HG03108 (cell line): ENCODE results near the gene CNTN4.

ENCODE experiments used
- ATAC-seq: cut with Tn5 transposase; IDR thresholded peaks from one replicate; pipeline ENCODE4 v1.9.1; 2021; ENCODE audit warnings: moderate library complexity; ENCODE audit not compliant: unreplicated experiment

Gene CNTN4

GRCh38 chr3:2148561-2149340, 50.1 kb downstream of the CNTN4 start:
- no peak for ATAC-seq

GRCh38 chr3:2153053-2153452, 54.4 kb downstream of the CNTN4 start:
- ATAC-seq, result no peak

GRCh38 chr3:2153547-2153946, 54.9 kb downstream of the CNTN4 start:
- ATAC-seq, result no peak

- no peak for ATAC-seq
Measured at GRCh38 chr3:2154621-2155020, 56.0 kb downstream of the CNTN4 start.

DNA sequence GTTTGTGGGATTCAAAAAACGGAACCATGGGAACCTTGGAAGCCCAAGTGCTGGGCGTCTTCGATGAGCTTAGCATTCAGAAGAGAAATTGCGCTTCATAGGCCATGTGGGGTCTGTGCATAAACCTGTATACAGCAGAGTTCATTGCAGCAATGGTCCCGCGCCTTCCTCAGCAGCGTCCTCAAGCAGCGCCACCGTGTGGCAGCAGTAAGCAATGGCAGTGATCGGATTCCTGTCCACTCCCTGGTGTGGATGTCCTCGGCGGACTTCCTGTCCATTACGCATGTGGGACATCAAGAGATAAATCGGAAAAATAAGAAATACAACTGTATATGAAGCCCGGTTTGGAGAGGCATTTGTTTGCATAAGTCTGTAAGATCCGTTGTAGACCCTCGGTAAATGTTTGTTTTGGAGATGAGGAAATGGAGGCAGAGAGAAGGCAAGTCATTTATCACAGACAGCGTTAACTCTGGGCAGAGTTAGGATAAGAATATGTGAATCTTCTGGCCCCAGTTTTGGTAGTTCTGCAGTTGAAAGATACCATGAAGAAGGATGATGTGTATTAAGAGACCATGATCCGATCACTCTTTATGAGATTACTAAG, 57.7 kb downstream of the CNTN4 start:
- no peak for ATAC-seq

DNA sequence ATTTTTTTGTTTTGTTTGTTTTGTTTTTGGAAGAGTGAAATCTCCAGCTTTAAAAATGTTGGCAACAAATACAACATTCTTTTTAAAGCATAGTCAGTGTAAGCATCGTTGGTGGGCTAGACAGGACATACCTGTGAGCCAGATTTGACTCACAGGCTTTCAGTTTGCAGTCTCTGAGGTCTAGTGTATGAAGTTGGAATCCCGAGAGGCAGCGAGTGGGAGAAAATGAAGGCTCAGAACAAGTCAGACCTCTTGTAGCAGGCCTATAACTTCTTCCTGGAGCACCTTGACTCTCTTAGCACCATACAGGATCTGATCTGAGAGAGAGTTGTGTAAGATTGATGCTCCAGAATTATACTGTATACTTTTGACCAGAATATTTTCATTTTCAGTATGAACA, 60.2 kb downstream of the CNTN4 start:
- no peak for ATAC-seq

- ATAC-seq, result no peak
Measured at GRCh38 chr3:2166552-2166951, 67.9 kb downstream of the CNTN4 start.

GRCh38 chr3:2172561-2173171, 74.0 kb downstream of the CNTN4 start:
- ATAC-seq, result no peak

DNA sequence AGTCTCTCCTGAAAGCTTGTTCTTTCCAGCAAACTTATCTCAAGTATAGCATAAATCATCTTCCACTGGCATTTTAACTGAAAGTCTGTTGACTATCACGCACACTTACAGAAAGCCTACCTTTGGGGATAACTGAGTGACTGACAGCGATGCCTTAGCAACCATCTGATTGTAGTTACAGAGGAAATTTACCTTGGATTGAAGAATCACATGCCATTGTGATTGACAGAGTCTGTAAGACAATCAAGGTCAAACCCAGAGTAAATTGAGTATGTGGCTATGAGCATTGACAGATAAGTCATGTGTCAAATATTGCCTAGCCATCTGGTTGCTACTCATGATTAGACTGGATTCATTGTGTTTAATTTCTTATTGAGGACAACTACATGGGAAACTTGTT, 82.0 kb downstream of the CNTN4 start:
- no peak for ATAC-seq

DNA sequence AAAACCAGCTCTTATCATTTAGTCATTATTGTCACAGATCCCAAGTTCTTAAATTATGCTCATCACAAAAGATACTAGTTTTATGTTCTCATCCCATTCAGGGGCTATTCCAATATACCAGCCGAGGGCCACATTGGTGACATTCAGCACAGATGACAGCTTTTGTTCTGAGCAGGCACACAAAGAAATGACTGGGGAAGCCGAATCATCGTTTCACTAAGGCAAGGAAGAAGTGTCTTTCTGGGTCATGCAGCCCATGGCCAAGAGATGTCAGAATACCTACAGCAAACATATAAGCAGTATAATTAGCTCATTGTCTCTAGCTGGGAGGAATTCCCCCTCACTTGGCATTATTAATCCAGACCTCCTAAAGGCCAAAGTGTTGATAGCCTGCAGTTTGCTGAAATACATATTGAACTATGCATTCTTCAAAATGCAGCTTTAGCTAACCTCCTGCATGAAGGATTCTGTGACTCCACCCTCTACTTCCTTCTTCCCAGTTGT, 100.2 kb downstream of the CNTN4 start:
- no peak for ATAC-seq

DNA sequence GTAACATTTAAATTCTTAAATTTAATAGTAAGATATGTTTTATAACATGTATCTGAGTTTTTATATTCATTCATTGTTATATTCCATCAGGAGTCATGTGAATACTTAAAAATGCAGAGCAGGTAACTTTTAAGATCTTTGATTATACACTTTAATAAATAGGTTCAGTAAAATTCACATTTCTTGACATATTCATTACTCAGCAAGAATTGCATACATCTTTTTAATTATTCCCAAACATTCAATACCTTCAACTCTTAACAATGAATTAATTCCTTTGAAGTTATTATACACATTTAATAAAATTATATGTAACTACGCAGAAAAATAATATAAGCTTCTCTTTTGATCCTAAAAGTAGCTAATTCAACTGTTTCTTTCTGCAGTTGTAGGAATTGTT, 105.4 kb downstream of the CNTN4 start:
- ATAC-seq, result no peak

GRCh38 chr3:2205692-2206091, 107.0 kb downstream of the CNTN4 start:
- no peak for ATAC-seq

- no peak for ATAC-seq
Measured at GRCh38 chr3:2206536-2206935, 107.9 kb downstream of the CNTN4 start.

- no peak for ATAC-seq
Measured at GRCh38 chr3:2211568-2211967, 112.9 kb downstream of the CNTN4 start.

GRCh38 chr3:2212206-2212605, 113.5 kb downstream of the CNTN4 start:
- no peak for ATAC-seq

DNA sequence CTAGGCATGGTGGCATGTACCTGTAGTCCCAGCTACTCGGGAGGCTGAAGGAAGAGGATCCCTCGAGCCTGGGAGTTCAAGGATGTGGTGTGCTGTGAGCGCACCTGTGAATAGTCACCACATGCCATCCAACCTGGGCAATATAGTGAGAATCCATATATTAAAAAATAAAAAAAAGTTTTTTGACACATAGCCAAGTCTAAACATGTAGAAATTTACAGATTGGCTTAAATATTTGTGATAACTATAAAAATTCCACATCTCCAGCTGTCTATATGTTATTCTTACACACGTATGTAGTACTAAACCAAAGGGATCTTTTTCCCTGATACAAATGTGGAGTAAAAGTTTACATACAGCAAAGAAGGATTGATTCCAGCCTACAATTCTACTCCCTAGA, 119.7 kb downstream of the CNTN4 start:
- ATAC-seq, result no peak

DNA sequence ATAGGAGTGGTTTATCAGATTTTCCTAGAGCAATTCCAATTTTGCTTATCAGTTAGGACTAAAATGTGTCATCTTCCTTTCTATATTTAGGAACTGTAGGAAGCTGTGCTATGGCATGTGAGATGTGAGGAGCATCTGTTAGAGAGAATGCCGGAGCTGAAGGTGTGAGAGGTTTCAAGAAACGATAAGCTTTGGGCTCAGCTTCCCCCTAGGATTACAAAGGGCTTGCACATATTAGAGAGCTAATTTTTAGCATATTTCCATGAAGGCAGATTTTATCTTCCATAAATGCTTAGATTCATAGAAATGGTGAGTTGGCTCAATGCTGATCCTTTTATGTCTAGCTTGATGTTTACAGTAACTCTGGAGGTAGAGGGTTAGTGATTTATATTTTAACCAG, 120.2 kb downstream of the CNTN4 start:
- ATAC-seq, result no peak

DNA sequence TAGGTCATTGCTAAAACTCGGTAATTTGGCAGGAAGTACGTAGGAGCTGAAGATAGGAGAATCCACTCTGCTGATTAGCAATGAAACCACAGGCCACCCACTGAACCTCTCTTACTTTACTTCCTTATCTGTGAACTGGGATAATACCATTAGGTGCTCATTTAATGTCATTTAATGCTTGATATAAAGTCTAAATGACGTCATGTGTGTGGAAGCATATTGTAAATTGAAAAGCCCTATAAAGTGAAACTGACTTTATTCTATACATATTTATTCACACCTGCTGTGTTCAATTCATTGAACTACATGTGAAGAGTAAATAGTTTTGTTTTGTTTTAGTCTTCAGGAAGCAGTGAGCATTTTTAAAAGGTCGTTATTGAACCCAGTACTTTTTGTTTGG, 137.5 kb downstream of the CNTN4 start:
- no peak for ATAC-seq

DNA sequence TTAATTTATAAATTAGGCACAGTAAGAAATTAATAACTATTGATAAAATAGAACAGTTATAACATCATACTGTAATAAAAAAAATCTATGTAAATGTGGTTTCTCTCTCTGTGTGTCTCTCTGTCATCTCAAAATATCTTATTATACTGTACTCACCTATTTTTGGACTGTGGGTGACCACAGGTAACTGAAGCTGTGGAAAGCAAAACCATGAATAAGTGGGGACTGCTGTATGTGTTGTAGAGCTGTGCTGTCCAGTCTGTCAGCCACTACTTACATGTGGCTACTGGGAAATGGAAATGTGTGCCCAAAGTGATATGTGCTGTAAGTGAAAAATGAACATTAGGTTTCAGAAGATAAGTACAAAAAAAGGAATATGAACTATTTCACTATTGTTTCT, 145.5 kb downstream of the CNTN4 start:
- ATAC-seq, result no peak

DNA sequence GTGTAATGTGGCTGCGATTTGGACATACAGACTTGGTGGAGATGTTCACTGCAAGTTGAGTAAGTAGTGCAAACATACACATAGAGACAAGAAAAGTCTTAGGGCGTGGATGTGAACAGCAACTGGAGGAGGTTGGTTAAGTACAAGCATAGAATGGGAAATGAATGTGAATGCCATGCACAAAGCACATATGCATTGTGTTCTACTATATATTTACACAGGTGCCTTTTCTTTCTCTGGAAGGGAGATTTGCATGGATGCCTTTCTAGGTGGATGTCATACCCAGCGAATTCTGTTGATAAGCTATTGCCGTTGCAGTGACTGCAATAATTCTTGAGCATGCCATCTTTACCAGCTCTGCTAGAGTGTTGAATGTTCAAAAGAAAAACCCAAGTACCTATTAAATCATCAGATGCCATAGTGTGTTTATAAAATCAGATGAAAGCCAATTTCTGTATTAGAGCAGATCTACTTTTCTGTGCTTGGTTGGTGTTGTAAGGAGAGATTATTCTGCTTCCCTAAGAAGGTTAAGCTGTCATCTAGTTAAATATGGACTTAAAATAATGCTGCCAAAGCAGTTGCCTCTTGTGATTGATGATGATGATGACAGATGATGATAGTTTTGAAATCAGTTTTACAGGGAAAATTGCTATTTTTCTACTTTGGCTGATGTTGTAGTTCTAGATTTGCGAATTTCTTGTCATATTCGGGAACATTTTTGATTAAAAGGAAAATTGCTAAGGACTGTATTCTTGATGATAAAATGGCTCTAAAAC, 148.4 kb downstream of the CNTN4 start:
- ATAC-seq, result no peak

GRCh38 chr3:2247831-2248230, 149.2 kb downstream of the CNTN4 start:
- no peak for ATAC-seq
